Neural progenitor cell (in vitro differentiated cells): ENCODE results near the gene MED13L.

Experiments
- EZH2 ChIP-seq: fragments of 200-600 bp; sonication (generic); IDR thresholded peaks from 2 replicates; pipeline ENCODE4 v1.6.1; 2017; ENCODE audit warnings: antibody characterized with exemption, mild to moderate bottlenecking, moderate library complexity
- EZH2phosphoT487 ChIP-seq: fragments of 200-600 bp; sonication (generic); IDR thresholded peaks from 2 replicates; pipeline ENCODE4 v1.6.1; 2017; ENCODE audit warnings: antibody characterized with exemption
- TF ChIP-seq, protein P1 (sequence below): fragments of 200-600 bp; sonication (generic); IDR thresholded peaks from 2 replicates; pipeline ENCODE4 v1.5.1; 2017; ENCODE audit warnings: antibody characterized with exemption, mild to moderate bottlenecking

DNA sequence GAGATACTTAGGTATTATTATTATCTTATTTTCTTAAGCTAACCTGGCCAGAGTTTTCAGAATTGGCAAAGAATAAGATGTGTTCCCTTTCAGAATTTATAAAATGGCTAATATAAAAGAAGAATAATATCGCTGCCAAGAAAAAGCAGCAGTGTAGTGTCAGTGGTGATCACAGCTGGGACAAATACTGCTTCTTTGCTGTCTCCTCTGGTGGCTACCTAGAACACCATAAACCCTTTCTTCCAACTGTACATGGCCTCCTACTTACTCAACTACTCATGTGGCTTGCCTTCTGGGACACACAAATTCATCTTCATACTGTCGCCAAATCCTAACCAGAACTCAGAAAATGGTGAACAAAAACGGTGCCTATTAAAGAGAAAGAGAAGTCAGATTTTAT lies 72.7 kb downstream of the MED13L start:
- TF ChIP-seq EZH2phosphoT487, result no peak
- TF ChIP-seq, protein P1, sequence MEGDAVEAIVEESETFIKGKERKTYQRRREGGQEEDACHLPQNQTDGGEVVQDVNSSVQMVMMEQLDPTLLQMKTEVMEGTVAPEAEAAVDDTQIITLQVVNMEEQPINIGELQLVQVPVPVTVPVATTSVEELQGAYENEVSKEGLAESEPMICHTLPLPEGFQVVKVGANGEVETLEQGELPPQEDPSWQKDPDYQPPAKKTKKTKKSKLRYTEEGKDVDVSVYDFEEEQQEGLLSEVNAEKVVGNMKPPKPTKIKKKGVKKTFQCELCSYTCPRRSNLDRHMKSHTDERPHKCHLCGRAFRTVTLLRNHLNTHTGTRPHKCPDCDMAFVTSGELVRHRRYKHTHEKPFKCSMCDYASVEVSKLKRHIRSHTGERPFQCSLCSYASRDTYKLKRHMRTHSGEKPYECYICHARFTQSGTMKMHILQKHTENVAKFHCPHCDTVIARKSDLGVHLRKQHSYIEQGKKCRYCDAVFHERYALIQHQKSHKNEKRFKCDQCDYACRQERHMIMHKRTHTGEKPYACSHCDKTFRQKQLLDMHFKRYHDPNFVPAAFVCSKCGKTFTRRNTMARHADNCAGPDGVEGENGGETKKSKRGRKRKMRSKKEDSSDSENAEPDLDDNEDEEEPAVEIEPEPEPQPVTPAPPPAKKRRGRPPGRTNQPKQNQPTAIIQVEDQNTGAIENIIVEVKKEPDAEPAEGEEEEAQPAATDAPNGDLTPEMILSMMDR, result no peak
- TF ChIP-seq EZH2, result no peak
